GM12874 (cell line): ENCODE measurements around the gene RBM45.

Source experiments
- TF ChIP-seq, protein P1 (sequence below): IDR thresholded peaks from 2 replicates; pipeline ENCODE4 v1.5.1; 2011; ENCODE audit warnings: low read depth, mild to moderate bottlenecking, control low read depth, low read length, moderate library complexity; ENCODE audit not compliant: insufficient read depth

The RBM45 gene

DNA sequence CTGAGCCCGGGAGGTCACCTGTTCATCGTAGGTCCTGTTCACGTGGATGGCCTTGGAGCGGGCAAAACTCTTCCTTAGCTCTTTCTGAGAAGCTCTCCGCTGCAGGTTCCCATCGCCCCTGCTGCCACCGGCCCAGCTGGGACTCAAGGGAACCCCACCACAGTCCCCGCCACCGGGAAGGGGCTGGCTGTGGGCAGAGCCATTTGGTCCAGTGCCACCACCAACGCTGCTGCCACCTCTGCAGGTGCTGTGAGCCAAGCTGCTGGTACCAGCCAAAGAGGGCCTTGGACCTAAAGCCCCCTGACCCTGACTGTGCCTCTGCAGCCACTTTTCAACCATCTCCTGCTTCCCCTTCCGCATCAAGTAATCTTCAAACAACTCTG, 40.2 kb upstream of the RBM45 start:
- TF ChIP-seq, protein P1, sequence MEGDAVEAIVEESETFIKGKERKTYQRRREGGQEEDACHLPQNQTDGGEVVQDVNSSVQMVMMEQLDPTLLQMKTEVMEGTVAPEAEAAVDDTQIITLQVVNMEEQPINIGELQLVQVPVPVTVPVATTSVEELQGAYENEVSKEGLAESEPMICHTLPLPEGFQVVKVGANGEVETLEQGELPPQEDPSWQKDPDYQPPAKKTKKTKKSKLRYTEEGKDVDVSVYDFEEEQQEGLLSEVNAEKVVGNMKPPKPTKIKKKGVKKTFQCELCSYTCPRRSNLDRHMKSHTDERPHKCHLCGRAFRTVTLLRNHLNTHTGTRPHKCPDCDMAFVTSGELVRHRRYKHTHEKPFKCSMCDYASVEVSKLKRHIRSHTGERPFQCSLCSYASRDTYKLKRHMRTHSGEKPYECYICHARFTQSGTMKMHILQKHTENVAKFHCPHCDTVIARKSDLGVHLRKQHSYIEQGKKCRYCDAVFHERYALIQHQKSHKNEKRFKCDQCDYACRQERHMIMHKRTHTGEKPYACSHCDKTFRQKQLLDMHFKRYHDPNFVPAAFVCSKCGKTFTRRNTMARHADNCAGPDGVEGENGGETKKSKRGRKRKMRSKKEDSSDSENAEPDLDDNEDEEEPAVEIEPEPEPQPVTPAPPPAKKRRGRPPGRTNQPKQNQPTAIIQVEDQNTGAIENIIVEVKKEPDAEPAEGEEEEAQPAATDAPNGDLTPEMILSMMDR = no peak

DNA sequence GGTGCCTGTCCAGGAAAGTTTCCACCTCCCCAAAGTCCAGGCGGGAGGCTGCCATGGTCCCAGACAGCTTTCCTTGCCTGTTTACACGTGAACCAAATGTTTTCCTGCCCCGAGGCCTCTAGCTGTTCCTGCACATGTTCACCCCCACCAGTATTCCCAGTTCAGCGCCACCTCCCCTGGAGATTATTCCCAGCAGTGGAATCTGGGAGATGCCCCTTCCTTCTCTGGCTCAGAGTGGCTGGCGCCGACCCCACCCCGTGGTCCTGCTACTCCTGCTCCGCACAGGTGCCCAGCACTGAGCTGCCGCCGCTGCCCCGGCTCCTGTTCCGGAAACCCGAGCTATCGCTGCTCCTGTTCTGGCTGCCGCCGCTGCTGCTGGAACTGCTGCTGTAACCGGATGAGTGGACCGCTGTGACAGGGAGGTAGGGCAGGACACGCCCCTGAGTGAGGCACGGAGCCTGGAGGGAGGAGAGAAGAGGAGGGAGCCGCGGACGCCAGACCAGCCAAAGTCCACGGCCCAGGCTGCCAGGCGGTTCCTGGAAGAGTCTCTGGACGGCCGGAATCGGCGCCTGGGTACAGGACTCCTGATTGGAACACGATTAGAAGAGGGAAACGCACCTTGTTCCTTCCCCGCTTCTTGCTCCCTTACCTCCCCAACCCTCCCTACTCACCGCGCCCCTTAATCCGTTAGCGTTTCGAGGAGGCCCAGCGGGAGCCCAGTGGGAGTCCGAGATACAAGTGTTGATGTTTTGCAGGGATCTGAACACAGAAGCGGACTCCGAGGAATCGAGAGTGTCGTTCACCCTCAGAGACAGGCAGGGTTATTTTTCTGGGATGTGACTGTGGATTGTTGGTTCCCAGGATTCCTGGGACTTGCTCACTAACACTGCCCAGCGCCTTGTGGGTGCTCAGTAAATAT, 39.6 kb upstream of the RBM45 start, which contains the start of gene PDE11A:
Gene PDE11A, minus strand, starts transcription at position 395 of the 919 bp plus-strand sequence. Its CDS starts 340 bp downstream, at position 55.
- TF ChIP-seq, protein P1 = no peak

DNA sequence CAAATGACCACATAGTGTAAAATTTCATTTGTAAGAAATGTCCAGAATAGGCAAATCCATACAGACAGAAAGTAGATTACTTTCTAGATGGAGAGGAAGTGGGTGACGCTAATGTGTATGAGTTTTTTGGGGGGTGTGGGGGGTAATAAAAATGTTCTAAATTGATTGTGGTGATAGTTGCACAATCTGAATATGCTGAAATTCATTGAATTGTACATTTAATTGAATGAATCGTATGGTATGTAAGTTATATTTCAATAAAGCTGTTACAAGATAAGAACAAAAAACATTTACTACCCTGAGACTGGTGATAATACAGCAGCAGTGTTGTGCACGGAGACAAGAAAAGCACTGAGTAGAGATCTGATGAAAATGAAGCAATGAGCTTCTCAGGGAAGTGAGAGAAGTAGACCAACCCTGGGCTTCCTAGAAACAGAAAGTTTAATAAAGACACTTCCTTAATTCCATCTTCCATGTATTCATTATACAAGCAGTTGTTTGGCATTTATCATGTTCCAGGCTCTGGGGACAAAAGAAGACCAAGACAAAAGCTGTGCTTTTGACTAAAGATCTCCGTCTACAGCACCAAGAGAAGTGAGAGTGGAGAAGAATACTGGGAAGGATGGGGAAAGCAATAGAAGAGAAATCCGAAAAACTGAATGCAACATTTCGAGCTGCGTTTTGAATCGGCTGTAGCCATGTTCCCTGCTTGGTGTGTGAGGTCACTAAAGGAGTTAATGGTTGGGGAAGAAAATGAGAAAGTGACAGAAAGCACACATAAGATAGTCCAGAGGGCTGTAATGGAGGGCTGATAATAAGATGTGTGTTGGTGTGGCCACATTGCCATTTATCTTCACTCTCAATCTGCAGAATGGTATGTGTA, 37.9 kb upstream of the RBM45 start:
- TF ChIP-seq, protein P1 = no peak

DNA sequence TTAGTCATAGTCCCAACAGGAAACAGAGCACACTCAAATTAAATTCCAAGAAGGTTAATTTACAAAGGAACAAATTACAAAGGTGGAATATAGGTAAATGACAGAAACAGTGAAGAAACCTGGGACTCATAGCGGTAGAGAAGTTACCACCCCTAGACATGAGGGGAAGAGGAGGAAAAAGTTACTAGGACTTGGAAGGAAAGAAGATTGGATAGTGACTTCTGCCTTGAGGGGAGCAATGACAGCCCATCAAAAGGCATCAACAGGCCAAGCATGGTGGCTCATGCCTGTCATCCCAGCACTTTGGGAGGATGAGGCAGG, 37.3 kb upstream of the RBM45 start:
- TF ChIP-seq, protein P1 = no peak

DNA sequence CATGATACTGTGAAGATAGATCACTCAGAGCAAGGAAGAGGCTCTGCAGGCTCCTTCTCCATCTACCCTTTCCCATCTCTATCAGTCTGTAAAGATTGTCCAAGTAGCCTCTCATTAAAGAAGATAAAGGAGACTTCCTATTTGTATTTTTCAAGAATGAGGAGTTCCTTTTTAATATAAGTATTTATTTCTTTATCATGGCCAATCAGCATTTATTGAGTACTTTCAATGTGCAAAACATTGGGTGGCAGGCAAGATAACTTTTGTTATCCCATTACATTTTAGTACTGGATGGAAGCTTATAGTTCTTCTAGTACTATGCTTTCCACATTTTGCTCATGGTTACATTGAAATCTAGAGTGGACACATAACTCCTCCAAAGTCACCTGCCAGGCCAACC, 36.1 kb upstream of the RBM45 start:
- TF ChIP-seq, protein P1 = no peak

DNA sequence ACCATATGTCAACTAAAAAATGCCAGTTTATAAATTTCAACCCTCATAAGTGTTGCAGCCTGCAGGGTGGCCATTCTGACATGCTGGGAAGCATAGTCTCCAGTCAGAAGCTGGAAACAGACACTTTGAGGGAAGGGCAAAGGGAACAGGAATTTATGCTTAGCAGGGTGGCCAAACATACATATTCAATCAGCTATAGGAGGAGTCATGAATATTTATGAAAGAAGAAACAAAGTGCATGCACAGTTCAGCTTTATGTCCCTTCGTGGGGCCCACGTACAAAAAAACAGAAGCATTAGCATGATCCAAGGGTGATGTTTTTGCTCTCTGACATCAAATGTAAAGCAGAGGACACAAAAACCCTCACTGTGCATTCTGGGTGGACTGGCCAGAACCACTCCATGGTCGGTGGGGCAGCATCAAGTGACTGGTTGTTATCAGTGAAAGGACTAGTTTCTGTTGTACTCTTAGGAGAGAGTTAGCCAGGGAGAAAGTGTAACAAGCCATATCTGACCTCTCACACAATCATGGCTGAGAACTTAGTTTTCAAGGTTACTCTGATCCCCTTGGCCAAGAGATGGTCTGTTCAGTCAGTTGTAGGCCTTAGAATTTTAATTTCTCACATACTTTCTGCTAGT, 29.7 kb upstream of the RBM45 start:
- TF ChIP-seq, protein P1 = no peak

DNA sequence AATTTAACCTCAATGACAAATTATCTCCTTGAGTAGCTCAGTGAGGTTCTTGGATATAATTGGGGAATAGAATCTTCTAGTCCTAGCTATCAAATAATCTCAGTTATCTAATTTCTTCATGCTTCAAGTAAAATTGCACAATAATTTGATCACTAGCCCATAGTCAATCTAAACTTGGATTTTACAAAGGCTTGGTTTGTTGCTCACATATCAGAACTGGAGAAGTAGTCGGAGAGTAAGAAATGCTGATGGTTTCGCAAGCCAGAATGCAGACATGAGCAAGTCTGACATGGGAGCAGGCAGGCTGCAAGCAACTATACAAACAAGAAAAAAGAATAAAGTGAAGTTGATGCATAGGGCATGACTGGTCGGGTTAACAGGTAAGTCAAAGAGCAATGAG, 28.0 kb upstream of the RBM45 start:
- TF ChIP-seq, protein P1 = no peak
